ENCODE data around the gene HPX.

The HPX gene

GRCh38 chr11:6440906-6441358, at the start of gene HPX:
TSS of gene HPX (minus strand) at chr11:6440987. CDS start at chr11:6440963, 24 bp downstream.
- Mint-ChIP-seq H3K9me3 (no peaks in the 10 kb centered on the region), H3K27me3 (no peaks in the 10 kb centered on the region), H3K4me1 (no peaks in the 10 kb centered on the region), H3K4me3 (no peak within 1 kb of the TSS), H3K36me3 (no peaks in the 10 kb centered on the region), H3K27ac (no peak within 1 kb of the TSS)
- ATAC-seq: no peak

- peaks cover 28% of the 10 kb centered on the region for H3K36me3 Mint-ChIP-seq
- H3K4me3 Mint-ChIP-seq: no peak overlapping the region
- H3K27ac Mint-ChIP-seq: no peak overlapping the region
- no peak for ATAC-seq
- H3K4me1 Mint-ChIP-seq: no peaks in the 10 kb centered on the region
- no peaks in the 10 kb centered on the region for H3K27me3 Mint-ChIP-seq
- no peaks in the 10 kb centered on the region for H3K9me3 Mint-ChIP-seq
Observed at GRCh38 chr11:6489306-6489705, 48.5 kb upstream of the HPX start.

GRCh38 chr11:6488821-6489220, 48.0 kb upstream of the HPX start:
- Mint-ChIP-seq H3K4me1 (no peaks in the 10 kb centered on the region), H3K36me3 (peaks cover 27% of the 10 kb centered on the region), H3K27me3 (no peaks in the 10 kb centered on the region), H3K9me3 (no peaks in the 10 kb centered on the region), H3K27ac (no peak overlapping the region), H3K4me3 (no peak overlapping the region)
- ATAC-seq: no peak

- no peak for ATAC-seq
- H3K4me3 Mint-ChIP-seq: no peak overlapping the region
- H3K4me1 Mint-ChIP-seq: peaks cover 4% of the 10 kb centered on the region
- H3K27ac Mint-ChIP-seq: no peak overlapping the region
- H3K9me3 Mint-ChIP-seq: no peaks in the 10 kb centered on the region
- no peaks in the 10 kb centered on the region for H3K27me3 Mint-ChIP-seq
- H3K36me3 Mint-ChIP-seq: peaks cover 25% of the 10 kb centered on the region
Observed at GRCh38 chr11:6488342-6488741, 47.6 kb upstream of the HPX start.

- H3K27ac Mint-ChIP-seq: no peak overlapping the region
- H3K36me3 Mint-ChIP-seq: peaks cover 26% of the 10 kb centered on the region
- no peaks in the 10 kb centered on the region for H3K9me3 Mint-ChIP-seq
- no peak for ATAC-seq
- no peaks in the 10 kb centered on the region for H3K27me3 Mint-ChIP-seq
- H3K4me1 Mint-ChIP-seq: peaks cover 14% of the 10 kb centered on the region
- H3K4me3 Mint-ChIP-seq: no peak overlapping the region
Observed at GRCh38 chr11:6486938-6487337, 46.2 kb upstream of the HPX start.

- Mint-ChIP-seq H3K4me3 (no peak overlapping the region), H3K4me1 (peaks cover 14% of the 10 kb centered on the region), H3K9me3 (no peaks in the 10 kb centered on the region), H3K27ac (no peak overlapping the region), H3K27me3 (no peaks in the 10 kb centered on the region), H3K36me3 (peaks cover 20% of the 10 kb centered on the region)
- no peak for ATAC-seq
Observed at GRCh38 chr11:6486256-6486655, 45.5 kb upstream of the HPX start.

- ATAC-seq: no peak
- H3K27ac Mint-ChIP-seq: no peak overlapping the region
- peaks cover 20% of the 10 kb centered on the region for H3K4me1 Mint-ChIP-seq
- H3K36me3 Mint-ChIP-seq: peaks cover 20% of the 10 kb centered on the region
- H3K27me3 Mint-ChIP-seq: no peaks in the 10 kb centered on the region
- H3K9me3 Mint-ChIP-seq: no peaks in the 10 kb centered on the region
- no peak overlapping the region for H3K4me3 Mint-ChIP-seq
Observed at GRCh38 chr11:6485661-6486060, 44.9 kb upstream of the HPX start.

GRCh38 chr11:6483015-6483414, 42.2 kb upstream of the HPX start:
- H3K4me3 Mint-ChIP-seq: peak overlapping the region; percentile 45
- no peaks in the 10 kb centered on the region for H3K27me3 Mint-ChIP-seq
- H3K27ac Mint-ChIP-seq: peak overlapping the region; percentile 93
- H3K9me3 Mint-ChIP-seq: no peaks in the 10 kb centered on the region
- H3K36me3 Mint-ChIP-seq: peaks cover 15% of the 10 kb centered on the region
- peaks cover 40% of the 10 kb centered on the region for H3K4me1 Mint-ChIP-seq
- ATAC-seq: no peak

DNA sequence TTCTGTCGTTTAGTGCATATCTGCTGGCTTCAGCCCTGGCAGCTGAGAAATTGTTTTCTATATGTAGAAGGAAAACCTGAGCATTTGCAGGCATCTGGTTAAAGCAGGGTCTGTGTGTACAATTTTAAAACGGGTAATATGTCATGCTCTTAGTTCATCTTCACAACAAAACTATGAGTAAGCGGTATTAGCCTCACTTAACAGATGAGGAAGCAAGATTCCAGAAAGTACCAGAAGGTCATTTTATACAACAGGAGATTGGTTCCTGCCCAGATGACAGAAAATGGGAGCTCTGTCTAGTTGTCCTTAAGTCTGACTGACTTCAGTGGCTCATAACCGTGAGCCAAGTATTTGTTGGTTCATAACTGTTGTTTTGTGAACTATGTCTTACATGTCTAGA, 41.7 kb upstream of the HPX start:
- H3K4me1 Mint-ChIP-seq: peaks cover 40% of the 10 kb centered on the region

DNA sequence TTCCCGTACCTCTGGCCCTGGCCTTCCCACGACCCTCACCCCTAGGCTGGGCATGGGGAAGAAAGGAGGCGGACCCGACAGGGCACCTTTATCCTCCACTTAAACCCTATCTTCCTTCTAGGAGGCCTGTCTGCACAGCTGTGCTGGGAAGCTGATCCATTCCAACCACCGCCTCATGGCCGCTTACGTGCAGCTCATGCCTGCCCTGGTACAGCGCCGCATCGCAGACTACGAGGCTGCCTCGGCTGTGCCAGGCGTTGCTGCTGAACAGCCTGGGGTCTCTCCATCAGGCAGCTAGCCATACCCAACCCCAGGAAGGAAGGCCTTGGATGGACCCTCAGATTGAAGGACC, 41.1 kb upstream of the HPX start:
- Mint-ChIP-seq H3K27me3 (no peaks in the 10 kb centered on the region), H3K36me3 (peaks cover 24% of the 10 kb centered on the region), H3K4me3 (peak overlapping the region; percentile 86), H3K9me3 (no peaks in the 10 kb centered on the region), H3K27ac (peak overlapping the region; percentile 93), H3K4me1 (peaks cover 40% of the 10 kb centered on the region)
- ATAC-seq: no peak

More for the DNA sequence above, 41.7 kb upstream of the HPX start:
- Mint-ChIP-seq H3K27ac (peak overlapping the region; percentile 93), H3K36me3 (peaks cover 20% of the 10 kb centered on the region), H3K27me3 (no peaks in the 10 kb centered on the region), H3K9me3 (no peaks in the 10 kb centered on the region), H3K4me3 (peak overlapping the region; percentile 86)
- no peak for ATAC-seq

DNA sequence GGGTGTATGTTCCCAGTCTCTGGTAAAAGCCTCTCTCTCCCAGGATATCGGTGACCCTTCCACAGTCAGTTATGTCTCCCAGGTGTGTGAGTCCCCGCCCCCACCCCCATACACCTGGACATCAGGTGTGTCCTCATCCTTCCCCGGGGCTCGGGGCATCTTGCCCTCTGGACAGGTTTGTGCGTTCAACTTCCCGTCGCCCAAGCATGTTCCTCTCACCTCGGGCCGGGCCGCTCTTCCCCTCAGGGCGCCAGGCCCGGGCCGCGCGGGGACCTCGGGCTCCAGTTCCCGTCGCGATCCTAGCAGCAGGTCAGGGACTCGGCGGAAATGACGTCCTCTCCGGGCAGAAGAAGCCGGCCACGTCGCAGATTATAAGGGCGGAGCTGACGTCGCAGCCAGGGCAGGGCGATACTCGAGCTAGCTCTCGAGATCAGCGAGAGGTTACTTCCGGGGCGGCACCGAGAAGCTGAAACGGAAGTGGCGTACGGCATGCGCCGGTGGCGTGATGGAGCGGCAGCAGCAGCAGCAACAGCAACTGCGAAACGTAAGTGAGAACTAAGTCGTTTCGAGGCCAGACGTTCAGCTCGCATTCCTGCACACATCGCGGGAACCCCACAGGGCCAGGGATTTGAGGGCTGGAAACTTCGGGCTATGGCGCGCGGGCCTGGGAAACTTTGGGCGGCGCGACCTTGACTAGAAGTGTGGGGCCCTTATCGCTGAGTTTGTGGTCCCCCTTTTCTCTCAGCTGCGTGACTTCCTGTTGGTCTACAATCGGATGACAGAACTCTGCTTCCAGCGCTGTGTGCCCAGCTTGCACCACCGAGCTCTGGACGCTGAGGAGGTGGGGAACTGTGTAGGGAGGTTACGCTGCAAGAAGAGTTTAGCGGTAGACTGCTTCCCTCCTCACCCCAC, 40.5 kb upstream of the HPX start, which contains the start of the genes ARFIP2 and TIMM10B:
Gene ARFIP2 (minus strand): TSS at position 320 of the 912 bp plus-strand sequence. CDS start 910 bp downstream, outside the sequence.
Gene TIMM10B (plus strand): TSS at position 490 of the 912 bp plus-strand sequence. CDS start 16 bp downstream, at position 506.
- Mint-ChIP-seq H3K27me3 (no peaks in the 10 kb centered on the region), H3K27ac (peak within 1 kb of the TSS; percentile 93)

GRCh38 chr11:6480299-6480914, 39.6 kb upstream of the HPX start:
- peak overlapping the region; percentile 86 for H3K4me3 Mint-ChIP-seq

More for the DNA sequence above, 40.5 kb upstream of the HPX start, which contains the start of the genes ARFIP2 and TIMM10B:
- Mint-ChIP-seq H3K36me3 (peaks cover 30% of the 10 kb centered on the region), H3K9me3 (no peaks in the 10 kb centered on the region), H3K4me3 (peak within 1 kb of the TSS; percentile 86), H3K4me1 (peaks cover 40% of the 10 kb centered on the region)
- ATAC-seq: peak; percentile 99

GRCh38 chr11:6476571-6476970, 35.8 kb upstream of the HPX start:
- peaks cover 18% of the 10 kb centered on the region for H3K36me3 Mint-ChIP-seq
- no peak overlapping the region for H3K4me3 Mint-ChIP-seq
- peaks cover 41% of the 10 kb centered on the region for H3K4me1 Mint-ChIP-seq
- H3K27ac Mint-ChIP-seq: no peak overlapping the region
- H3K9me3 Mint-ChIP-seq: no peaks in the 10 kb centered on the region
- no peak for ATAC-seq
- no peaks in the 10 kb centered on the region for H3K27me3 Mint-ChIP-seq

More at GRCh38 chr11:6480299-6480914, 39.6 kb upstream of the HPX start:
- Mint-ChIP-seq H3K9me3 (no peaks in the 10 kb centered on the region), H3K27me3 (no peaks in the 10 kb centered on the region), H3K4me1 (peaks cover 40% of the 10 kb centered on the region), H3K27ac (peak overlapping the region; percentile 93), H3K36me3 (peaks cover 30% of the 10 kb centered on the region)
- ATAC-seq: no peak

DNA sequence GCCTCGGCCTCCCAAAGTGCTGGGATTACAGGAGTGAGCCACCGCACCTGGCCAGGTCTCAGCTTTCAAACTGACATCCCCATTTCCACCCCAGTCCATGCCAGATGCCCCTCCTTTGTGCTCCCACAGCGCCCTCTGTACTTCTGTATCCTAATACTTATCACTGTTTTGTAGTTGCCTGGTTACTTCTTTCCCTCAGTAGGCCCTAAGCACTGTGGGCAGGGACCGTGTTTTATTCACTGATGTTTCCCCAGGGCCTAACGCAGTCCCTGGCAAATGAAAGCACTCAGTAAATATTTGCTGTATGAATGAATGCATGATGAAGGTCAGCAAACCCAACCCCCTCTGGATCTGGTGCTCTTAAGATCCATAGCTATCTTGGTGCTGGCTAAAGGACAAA, 35.1 kb upstream of the HPX start:
- peak overlapping the region; percentile 9 for H3K27ac Mint-ChIP-seq
- peaks cover 18% of the 10 kb centered on the region for H3K36me3 Mint-ChIP-seq
- H3K27me3 Mint-ChIP-seq: no peaks in the 10 kb centered on the region

DNA sequence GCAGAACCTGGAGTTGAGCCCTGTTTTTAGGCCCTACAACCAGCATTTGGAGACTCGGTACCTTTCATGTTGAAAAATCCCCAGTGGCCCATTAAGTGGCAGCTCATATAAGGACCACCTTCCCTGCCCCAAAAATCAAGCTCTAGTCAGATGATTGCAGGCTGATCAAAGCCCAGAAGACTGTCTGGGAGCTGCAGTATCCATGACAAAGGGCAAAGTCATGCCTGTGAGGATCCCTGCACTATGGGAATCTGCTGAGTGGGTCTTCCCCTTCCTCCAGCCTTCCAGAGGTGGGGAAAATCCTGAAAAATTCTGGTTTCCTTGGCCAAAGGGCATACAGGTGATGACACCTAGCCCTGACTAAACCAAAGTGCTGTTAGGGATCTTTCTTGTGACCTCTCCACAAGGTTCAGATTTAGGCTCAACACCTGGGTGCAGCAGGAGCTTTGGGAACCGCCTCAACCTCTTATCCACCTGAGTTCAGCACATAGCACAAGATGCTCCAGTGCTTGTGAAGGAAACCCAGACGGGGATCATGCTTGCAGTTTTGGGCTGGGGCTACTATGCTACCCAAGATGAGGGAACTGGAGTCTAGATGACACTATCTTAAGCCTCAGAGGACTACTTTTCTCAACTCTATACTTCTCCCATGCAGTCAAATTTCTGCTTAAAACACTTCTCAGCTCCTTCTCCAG, 34.2 kb upstream of the HPX start:
- H3K9me3 Mint-ChIP-seq: no peaks in the 10 kb centered on the region
- H3K27ac Mint-ChIP-seq: peak overlapping the region; percentile 76
- H3K36me3 Mint-ChIP-seq: peaks cover 18% of the 10 kb centered on the region
- peaks cover 27% of the 10 kb centered on the region for H3K4me1 Mint-ChIP-seq
- no peak for ATAC-seq
- no peak overlapping the region for H3K4me3 Mint-ChIP-seq
- H3K27me3 Mint-ChIP-seq: no peaks in the 10 kb centered on the region

More for the DNA sequence above, 35.1 kb upstream of the HPX start:
- ATAC-seq: no peak
- no peaks in the 10 kb centered on the region for H3K9me3 Mint-ChIP-seq
- no peak overlapping the region for H3K4me3 Mint-ChIP-seq
- peaks cover 37% of the 10 kb centered on the region for H3K4me1 Mint-ChIP-seq
